Dorsolateral prefrontal cortex (tissue), 118 donors: Measurements from ENCODE around the gene CARD14. TPM values are rescaled to one million over a fixed set of nuclear protein-coding genes. Genes with fewer than 3 reads are reported as not detected.

Experiments used
- total RNA-seq, 120 experiments: library from RNA; stranded (reverse); gene quantifications; one replicate each; pipeline versions ENCODE4 v1.2.3 to v1.2.4, GENCODE V29; 2022

Gene CARD14
- total RNA-seq, 120 experiments from 2014 or later: 0.19 to 5.2 (median 1.6) TPM; not detected in 1

Other genes with a start within 250 kb of the CARD14 start
- 10 to 100 TPM; 15.4 to 54.1 (median 29.0) TPM for gene TBC1D16, start 134.2 kb upstream of the CARD14 start, total RNA-seq
- gene CCDC40, start 133.4 kb upstream of the CARD14 start, total RNA-seq: 10 to 100 TPM in 106 of 120 experiments, 1 to 10 TPM in 14; 6.5 to 39.9 (median 15.8) TPM
- gene GAA, start 68.4 kb upstream of the CARD14 start, total RNA-seq: 100 to 1,000 TPM in 1 of 120 experiments, 10 to 100 TPM in 119; 35.8 to 101 (median 61.4) TPM
- 10 to 100 TPM; 27.3 to 64.1 (median 38.4) TPM for gene EIF4A3, start 22.9 kb upstream of the CARD14 start, total RNA-seq
- gene SGSH, start 50.3 kb downstream of the CARD14 start, total RNA-seq: 10 to 100 TPM; 16.5 to 51.4 (median 26.9) TPM
- 10 to 100 TPM; 22.0 to 66.8 (median 39.7) TPM for gene SLC26A11, start 50.4 kb downstream of the CARD14 start, total RNA-seq
- 100 to 1,000 TPM in 11 of 120 experiments, 10 to 100 TPM in 109; 39.0 to 137 (median 70.6) TPM for gene RNF213, start 90.8 kb downstream of the CARD14 start, total RNA-seq
- gene ENDOV, start 245.1 kb downstream of the CARD14 start, total RNA-seq: 10 to 100 TPM; 21.4 to 61.2 (median 36.5) TPM